NCI-H187 (cell line): ENCODE data around the gene PODXL.
"Not testable (repeated sequence)": the region's sequence is repeated elsewhere in the genome, so short reads cannot be mapped to it uniquely, and the experiment has no call there.

ENCODE experiments used
- DNase-seq, 2 experiments: peaks; one replicate each; lab custom pipeline; 2025; lab: John Stamatoyannopoulos, UW

PODXL gene

GRCh38 chr7:131493081-131493480, 63.3 kb downstream of the PODXL start:
- DNase-seq: no peak

- DNase-seq: no peak
Observed at GRCh38 chr7:131489881-131490280, 66.5 kb downstream of the PODXL start.

GRCh38 chr7:131489196-131489595, 67.2 kb downstream of the PODXL start:
- DNase-seq: no peak

GRCh38 chr7:131488361-131488760, 68.1 kb downstream of the PODXL start:
- DNase-seq: no peak

- DNase-seq: no peak
Observed at GRCh38 chr7:131487217-131487616, 69.2 kb downstream of the PODXL start.

- no peak for DNase-seq
Observed at GRCh38 chr7:131486346-131486745, 70.1 kb downstream of the PODXL start.

- DNase-seq: no peak
Observed at GRCh38 chr7:131483586-131483985, 72.8 kb downstream of the PODXL start.

GRCh38 chr7:131482800-131483199, 73.6 kb downstream of the PODXL start:
- DNase-seq: no peak

GRCh38 chr7:131480384-131481315, 75.8 kb downstream of the PODXL start:
- DNase-seq: no peak

- no peak for DNase-seq
Observed at GRCh38 chr7:131476740-131477139, 79.7 kb downstream of the PODXL start.

- no peak for DNase-seq
Observed at GRCh38 chr7:131471250-131472004, 85.0 kb downstream of the PODXL start.

- DNase-seq: no peak
Observed at GRCh38 chr7:131467788-131468187, 88.6 kb downstream of the PODXL start.

- no peak for DNase-seq
Observed at GRCh38 chr7:131466735-131467365, 89.6 kb downstream of the PODXL start.

GRCh38 chr7:131462715-131463114, 93.7 kb downstream of the PODXL start:
- DNase-seq: not testable (repeated sequence)

GRCh38 chr7:131462059-131462458, 94.4 kb downstream of the PODXL start:
- no peak for DNase-seq

- DNase-seq: no peak
Observed at GRCh38 chr7:131459256-131459655, 97.2 kb downstream of the PODXL start.

- no peak for DNase-seq
Observed at GRCh38 chr7:131456338-131456737, 100.1 kb downstream of the PODXL start.

- DNase-seq: no peak
Observed at GRCh38 chr7:131455546-131455945, 100.9 kb downstream of the PODXL start.

GRCh38 chr7:131455001-131455400, 101.4 kb downstream of the PODXL start:
- DNase-seq: no peak

- DNase-seq: no peak
Observed at GRCh38 chr7:131454498-131454897, 101.9 kb downstream of the PODXL start.
